ENCODE data around the gene TMEM244.
"Not testable (repeated sequence)": the region's sequence is repeated elsewhere in the genome, so short reads cannot be mapped to it uniquely, and the experiment has no call there.

Gene TMEM244

DNA sequence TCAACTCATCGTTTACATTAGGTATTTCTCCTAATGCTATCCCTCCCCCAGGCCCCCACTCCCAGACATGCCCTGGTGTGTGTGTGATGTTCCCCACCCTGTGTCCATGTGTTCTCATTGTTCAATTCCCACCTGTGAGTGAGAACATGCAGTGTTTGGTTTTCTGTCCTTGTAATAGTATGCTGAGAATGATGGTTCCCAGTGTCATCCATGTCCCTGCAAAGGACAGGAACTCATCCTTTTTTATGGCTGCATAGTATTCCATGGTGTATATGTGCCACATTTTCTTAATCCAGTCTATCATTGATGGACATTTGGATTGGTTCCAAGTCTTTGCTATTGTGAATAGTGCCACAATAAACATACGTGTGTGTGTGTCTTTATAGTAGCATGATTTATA, 54.0 kb downstream of the TMEM244 start:
- not testable (repeated sequence) for DNase-seq (ENCODE audit: low spot score)

DNA sequence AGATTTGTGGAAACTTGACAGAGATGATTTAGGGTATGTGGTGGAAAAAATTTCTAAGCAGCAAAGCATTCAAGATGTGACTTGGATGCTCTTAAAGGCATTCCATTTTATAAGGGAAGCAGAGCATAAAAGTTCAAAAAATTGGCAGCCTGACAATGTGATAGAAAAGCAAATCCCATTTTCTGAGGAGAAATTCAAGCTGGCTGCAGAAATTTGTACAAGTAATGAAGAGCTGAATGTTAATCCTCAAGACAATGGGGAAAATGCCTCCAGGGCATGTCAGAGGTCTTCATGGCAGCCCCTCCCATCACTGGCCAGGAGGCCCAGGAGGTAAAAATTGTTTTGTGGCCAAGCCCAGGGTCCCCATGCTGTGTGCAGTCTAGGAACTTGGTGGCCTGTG, 58.2 kb downstream of the TMEM244 start:
- DNase-seq (ENCODE audit: low spot score) = not testable (repeated sequence)

DNA sequence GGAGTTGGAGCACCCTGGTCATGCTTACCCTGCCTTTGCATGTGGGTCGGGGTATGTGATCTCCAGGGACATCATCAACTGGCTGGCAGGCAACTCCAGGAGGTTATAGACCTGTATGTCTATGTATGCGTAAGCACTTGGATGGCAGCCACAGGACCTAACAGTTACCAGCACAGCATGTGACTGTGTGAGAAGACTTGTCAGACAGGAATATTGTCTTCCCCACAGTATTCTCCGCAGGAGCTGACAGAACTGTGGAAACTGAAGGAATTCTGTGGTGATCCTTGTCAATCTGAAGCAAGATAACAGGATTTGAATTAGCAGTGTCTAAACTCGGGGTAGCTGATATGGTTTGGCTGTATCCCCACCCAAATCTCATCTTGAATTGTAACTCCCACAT, 59.2 kb downstream of the TMEM244 start:
- DNase-seq (ENCODE audit: low spot score) = no peak

DNA sequence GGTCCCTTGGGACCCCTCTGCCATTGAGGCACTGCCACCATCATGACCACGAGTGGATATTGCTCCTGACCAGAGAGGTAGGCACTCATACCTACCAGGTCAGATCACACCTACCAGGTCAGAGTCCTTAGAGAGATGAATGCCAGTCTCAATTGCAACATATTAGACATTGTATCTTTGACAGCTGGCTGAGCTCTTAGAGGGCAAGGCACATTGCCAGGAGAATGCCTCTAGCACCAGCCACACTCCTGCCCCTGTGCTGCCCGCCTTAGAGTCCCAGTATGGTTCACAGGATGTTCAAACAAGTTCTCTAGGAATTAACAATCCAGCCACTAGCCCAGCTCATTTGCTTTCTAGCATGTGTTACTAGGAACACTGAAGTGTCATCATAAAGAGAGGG, 65.9 kb downstream of the TMEM244 start:
- DNase-seq (ENCODE audit: low spot score) = no peak

DNA sequence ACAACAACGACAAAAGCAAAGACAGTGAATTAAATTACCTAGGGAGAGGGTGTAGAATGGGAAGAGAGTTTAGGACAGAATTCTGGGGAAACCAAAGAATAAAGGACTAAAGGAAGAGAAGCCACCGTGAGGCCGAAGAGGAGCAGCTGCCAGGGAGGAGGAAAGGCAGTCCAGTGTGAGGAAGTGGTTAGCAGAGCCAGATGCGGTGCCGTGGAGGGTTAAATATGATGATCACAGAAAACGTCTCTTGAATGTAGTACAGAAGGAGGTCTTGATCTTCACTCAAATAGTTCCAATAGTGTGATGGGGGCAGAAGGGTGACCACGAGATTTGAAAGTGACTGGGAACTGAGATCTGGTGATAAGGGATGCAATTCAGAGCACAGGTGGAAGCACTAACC, 67.7 kb downstream of the TMEM244 start:
- no peak for DNase-seq (ENCODE audit: low spot score)

DNA sequence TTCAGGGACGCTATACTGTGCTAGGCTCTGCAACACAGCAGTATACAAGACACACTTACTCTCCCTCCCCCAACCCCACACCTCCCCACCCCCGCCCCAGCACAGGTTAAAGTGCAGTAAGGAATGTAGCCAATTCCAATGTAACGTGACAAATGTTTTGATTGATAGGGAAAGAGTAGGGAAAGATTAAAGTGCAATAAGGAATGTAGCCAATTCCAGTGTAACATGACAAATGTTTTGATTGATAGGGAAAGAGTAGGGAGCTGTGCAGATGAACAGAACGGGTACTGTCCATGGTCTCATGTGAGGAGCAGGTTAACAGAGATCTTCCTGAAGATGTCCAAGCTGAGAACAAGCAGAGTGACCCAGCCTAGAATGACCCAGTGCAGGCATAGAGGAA, 69.1 kb downstream of the TMEM244 start:
- no peak for DNase-seq (ENCODE audit: low spot score)

DNA sequence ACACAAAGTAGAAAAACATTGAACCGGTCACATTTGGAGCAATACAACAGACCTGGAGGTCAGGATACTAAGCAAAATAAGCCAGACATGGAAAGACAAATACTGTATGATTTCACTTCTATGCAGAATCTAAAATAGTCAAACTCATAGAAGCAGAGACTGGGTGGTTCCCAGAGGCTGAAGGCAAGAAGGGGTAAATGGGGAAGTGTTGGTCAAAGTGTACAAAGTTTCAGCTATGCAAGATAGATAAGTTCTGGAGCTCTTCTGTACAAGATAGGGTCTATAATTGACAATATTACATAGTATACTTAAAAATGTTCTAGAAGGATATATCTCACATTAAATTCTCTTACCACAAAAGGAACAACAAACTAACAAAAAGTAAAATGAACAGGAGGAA, 70.3 kb downstream of the TMEM244 start:
- DNase-seq (ENCODE audit: low spot score) = no peak

DNA sequence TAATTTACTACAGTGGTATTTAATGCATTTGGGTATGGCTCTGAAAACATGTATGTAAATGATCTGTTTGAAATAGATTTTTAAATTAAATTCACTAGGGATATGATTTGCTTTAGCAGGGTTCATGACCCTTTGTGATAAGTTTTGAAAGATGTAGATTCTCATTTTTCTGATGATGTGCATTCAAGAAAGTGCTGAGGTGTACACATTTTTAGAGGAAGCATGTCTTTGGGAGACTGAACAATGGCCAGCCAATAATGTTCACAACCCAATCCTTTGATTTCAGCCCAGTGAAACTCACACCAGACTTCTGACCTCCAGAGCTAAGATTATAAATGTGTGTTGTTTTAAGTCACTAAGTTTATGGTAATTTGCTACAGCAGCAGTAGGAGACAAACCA, 71.1 kb downstream of the TMEM244 start:
- no peak for DNase-seq (ENCODE audit: low spot score)

DNA sequence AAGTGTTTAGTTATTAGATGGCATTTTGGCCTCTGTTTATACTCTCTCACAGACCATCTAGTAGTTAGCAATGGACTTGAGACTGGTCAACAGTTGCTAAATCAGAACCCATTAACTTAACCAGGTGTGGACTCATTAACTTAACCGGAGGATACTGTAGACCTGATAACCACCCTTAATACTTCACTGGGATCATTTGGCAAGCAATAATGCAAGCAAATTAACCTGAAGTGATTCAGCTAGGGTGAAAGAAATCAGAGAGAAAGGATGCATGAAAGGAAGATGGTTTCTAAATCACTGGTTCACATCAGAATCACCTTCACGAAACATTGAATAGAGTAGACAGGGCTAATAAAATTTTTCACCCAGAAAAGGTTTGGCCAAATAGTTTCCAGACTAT, 73.3 kb downstream of the TMEM244 start:
- no peak for DNase-seq (ENCODE audit: low spot score)

DNA sequence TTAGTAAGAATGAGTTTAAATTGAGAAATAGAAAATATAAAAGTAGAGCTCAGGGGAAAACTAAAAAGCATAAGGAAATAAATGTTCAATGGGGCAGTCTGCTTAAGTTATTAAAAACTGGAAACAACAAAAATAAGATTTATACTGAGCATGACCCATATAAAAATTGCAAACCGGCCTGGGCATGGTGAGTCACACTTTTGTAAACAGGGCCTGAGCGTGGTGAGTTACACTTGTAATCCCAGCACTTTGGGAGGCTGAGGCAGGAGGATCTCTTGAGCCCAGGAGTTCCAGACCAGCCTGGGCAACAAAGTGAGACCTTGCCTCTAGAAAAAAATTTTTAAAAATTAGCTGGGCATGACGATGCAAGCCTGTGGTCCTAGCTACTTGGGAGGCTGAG, 74.6 kb downstream of the TMEM244 start:
- no peak for DNase-seq (ENCODE audit: low spot score)

DNA sequence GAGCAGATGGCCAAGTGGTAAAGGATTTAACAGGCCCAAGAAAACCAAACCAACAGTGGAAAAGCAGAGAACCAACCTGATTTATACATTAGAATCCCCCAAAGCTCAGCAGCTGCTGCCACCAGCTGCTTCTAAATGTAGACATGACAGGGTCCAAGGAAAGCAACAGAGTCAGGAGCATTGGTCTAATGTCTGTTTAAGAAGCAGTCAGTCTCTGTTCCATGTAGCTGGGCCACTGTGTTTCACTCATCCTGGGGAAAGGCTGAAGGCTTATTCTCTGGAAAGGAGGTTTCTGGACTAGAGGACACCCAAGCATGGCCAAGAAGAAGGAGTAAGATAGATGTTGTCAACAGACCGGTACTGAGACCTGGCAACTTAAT, 75.4 kb downstream of the TMEM244 start:
- no peak for DNase-seq (ENCODE audit: low spot score)

DNA sequence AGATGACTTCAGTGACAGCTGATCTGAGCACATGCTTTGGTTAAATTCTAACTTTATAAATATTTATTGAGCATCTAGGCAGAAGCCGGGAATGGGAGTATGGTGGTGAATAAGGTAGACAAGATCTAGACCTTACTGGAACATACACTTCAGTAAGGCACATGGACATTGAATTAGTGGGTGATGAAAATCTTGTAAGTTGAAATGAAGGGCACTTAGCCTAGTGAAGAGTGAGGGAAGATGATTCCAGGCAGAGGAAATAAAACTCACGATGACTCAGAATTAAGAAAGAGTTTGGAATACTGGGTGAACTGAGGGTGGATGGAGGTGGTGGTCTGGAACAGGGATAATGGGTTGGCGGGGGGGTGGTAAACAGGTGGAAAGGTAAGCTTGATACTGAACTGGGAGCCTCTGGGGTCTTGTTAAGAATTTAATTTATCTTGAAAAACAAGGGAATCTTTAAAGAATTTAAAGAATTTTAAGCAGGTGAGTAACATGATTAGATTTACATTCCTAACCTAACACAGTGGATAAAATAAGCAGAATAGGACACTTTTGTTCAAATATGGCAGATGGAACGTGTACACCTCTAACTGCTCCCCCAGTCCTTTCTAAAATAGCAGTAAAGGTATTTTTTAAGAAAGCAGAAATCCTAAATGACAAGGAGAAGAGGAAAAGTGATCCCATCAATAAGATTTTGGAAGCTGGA, 75.9 kb downstream of the TMEM244 start:
- no peak for DNase-seq (ENCODE audit: low spot score)
